ENCODE results near the gene HECTD1.
A peak's percentile ranks its signal among the peaks of the same experiment; 100 is the strongest.
"Not testable (repeated sequence)": the region's sequence is repeated elsewhere in the genome, so short reads cannot be mapped to it uniquely, and the experiment has no call there.

Gene HECTD1

GRCh38 chr14:31090883-31091764 lies 116.5 kb downstream of the HECTD1 start:
- DNase-seq: peak; percentile 72

- DNase-seq: not testable (repeated sequence)
Measured at GRCh38 chr14:31086466-31086865, 121.1 kb downstream of the HECTD1 start.

- DNase-seq: no peak
Measured at GRCh38 chr14:31085027-31085426, 122.6 kb downstream of the HECTD1 start.

GRCh38 chr14:31084385-31084784 lies 123.2 kb downstream of the HECTD1 start:
- no peak for DNase-seq

- no peak for DNase-seq
Measured at GRCh38 chr14:31083781-31084180, 123.8 kb downstream of the HECTD1 start.

GRCh38 chr14:31080484-31080883 lies 127.1 kb downstream of the HECTD1 start:
- DNase-seq: no peak

- peak; percentile 17 for DNase-seq
Measured at GRCh38 chr14:31080056-31080455, 127.5 kb downstream of the HECTD1 start.

GRCh38 chr14:31078766-31079165 lies 128.8 kb downstream of the HECTD1 start:
- peak; percentile 13 for DNase-seq

GRCh38 chr14:31075144-31075543 lies 132.4 kb downstream of the HECTD1 start:
- no peak for DNase-seq

- no peak for DNase-seq
Measured at GRCh38 chr14:31071151-31071550, 136.4 kb downstream of the HECTD1 start.

- DNase-seq: peak; percentile 90
Measured at GRCh38 chr14:31070431-31070830, 137.2 kb downstream of the HECTD1 start.

- DNase-seq: no peak
Measured at GRCh38 chr14:31069343-31069742, 138.2 kb downstream of the HECTD1 start.

- DNase-seq: no peak
Measured at GRCh38 chr14:31068235-31068634, 139.4 kb downstream of the HECTD1 start.

- DNase-seq: not testable (repeated sequence)
Measured at GRCh38 chr14:31062908-31063307, 144.7 kb downstream of the HECTD1 start.

GRCh38 chr14:31060253-31060875 lies 147.2 kb downstream of the HECTD1 start:
- no peak for DNase-seq

- peak; percentile 30 for DNase-seq
Measured at GRCh38 chr14:31059152-31059924, 148.3 kb downstream of the HECTD1 start.

GRCh38 chr14:31057701-31058364 lies 149.8 kb downstream of the HECTD1 start:
- no peak for DNase-seq

GRCh38 chr14:31057035-31057434 lies 150.6 kb downstream of the HECTD1 start:
- DNase-seq: no peak

- not testable (repeated sequence) for DNase-seq
Measured at GRCh38 chr14:31052905-31053586, 154.5 kb downstream of the HECTD1 start.

- no peak for DNase-seq
Measured at GRCh38 chr14:31051511-31051910, 156.1 kb downstream of the HECTD1 start.

GRCh38 chr14:31051023-31051422 lies 156.6 kb downstream of the HECTD1 start:
- DNase-seq: no peak
